ENCODE measurements around the gene EHD4.

EHD4 gene

GRCh38 chr15:42014406-42014805 lies 42.0 kb upstream of the EHD4 start:
- no peak overlapping the region for H3K27ac ChIP-seq
- H3K4me3 ChIP-seq (ENCODE audit: low read depth in 1 of 2, low read length in 1 of 2): no peak overlapping the region
- H3K27me3 ChIP-seq: no peaks in the 10 kb centered on the region
- TF ChIP-seq CTCF (IDR thresholded peaks at IDR 0.05): no peak
- H3K36me3 ChIP-seq: no peaks in the 10 kb centered on the region
- no peaks in the 10 kb centered on the region for H3K9me3 ChIP-seq
- H3K4me1 ChIP-seq (ENCODE audit: control insufficient read depth in 1 of 2, insufficient read depth in 1 of 2, low read depth in 1 of 2, low read length in 1 of 2): no peaks in the 10 kb centered on the region

DNA sequence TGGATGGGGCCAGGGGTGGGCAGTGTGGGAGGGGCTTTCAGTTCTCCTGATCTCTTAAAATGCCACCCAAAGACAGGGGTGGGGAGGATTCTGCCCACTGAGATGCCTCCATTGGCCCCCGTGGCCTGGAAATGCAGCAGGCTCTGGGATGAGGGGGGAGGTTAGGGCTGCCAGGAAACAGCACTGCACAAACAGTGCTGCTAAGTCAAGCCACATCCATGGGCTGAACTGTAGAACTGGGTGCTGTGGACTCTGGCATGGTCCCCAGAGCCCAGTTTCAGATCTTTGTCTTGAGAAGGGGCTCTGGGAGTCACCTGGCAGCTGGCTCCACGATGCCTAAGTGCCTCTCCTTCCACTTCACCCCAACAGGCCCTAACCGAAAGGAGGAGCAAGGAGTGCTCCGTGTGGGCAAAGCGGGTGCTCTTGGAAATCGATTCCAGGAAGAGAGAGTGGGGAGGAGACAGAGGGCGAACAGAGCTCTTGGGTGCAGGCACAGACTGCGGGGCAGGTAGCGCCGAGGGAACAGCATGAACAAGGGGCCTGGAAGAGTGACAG lies 40.6 kb upstream of the EHD4 start:
- Histone ChIP-seq H3K27ac (no peak overlapping the region), H3K27me3 (no peaks in the 10 kb centered on the region), H3K9me3 (no peaks in the 10 kb centered on the region), H3K4me3 (ENCODE audit: low read depth in 1 of 2, low read length in 1 of 2) (no peak overlapping the region), H3K4me1 (ENCODE audit: control insufficient read depth in 1 of 2, insufficient read depth in 1 of 2, low read depth in 1 of 2, low read length in 1 of 2) (no peaks in the 10 kb centered on the region), H3K36me3 (no peaks in the 10 kb centered on the region)
- TF ChIP-seq CTCF (IDR thresholded peaks at IDR 0.05): no peak

DNA sequence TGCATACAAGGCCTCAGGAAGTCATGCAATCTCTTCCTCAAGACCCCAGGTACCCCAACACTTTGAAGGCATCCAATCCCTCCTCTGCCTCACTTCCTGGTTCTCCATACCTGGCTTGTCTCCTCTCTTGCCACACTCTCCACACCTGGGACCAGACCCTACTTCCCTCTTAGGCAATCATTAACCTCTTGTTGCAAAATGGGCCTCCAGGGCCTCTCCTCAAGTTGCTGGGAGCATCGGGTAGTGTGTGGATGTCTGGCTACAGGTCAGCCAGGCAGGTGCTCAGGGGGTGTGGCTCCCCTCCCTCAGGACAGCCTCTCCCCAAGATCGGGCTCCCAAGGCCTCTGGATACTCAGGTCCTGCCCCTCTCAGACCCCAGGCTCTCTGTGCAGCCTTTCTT lies 39.9 kb upstream of the EHD4 start:
- Histone ChIP-seq H3K4me1 (ENCODE audit: control insufficient read depth in 1 of 2, insufficient read depth in 1 of 2, low read depth in 1 of 2, low read length in 1 of 2) (no peaks in the 10 kb centered on the region), H3K4me3 (ENCODE audit: low read depth in 1 of 2, low read length in 1 of 2) (no peak overlapping the region), H3K27me3 (no peaks in the 10 kb centered on the region), H3K9me3 (no peaks in the 10 kb centered on the region), H3K36me3 (no peaks in the 10 kb centered on the region), H3K27ac (no peak overlapping the region)
- TF ChIP-seq CTCF (IDR thresholded peaks at IDR 0.05): no peak

GRCh38 chr15:42011074-42011473 lies 38.7 kb upstream of the EHD4 start:
- H3K36me3 ChIP-seq: no peaks in the 10 kb centered on the region
- no peaks in the 10 kb centered on the region for H3K9me3 ChIP-seq
- TF ChIP-seq CTCF (IDR thresholded peaks at IDR 0.05): no peak
- H3K27me3 ChIP-seq: no peaks in the 10 kb centered on the region
- H3K4me3 ChIP-seq (ENCODE audit: low read depth in 1 of 2, low read length in 1 of 2): no peak overlapping the region
- H3K4me1 ChIP-seq (ENCODE audit: control insufficient read depth in 1 of 2, insufficient read depth in 1 of 2, low read depth in 1 of 2, low read length in 1 of 2): no peaks in the 10 kb centered on the region
- no peak overlapping the region for H3K27ac ChIP-seq

- H3K9me3 ChIP-seq: no peaks in the 10 kb centered on the region
- no peaks in the 10 kb centered on the region for H3K4me1 ChIP-seq (ENCODE audit: control insufficient read depth in 1 of 2, insufficient read depth in 1 of 2, low read depth in 1 of 2, low read length in 1 of 2)
- H3K27me3 ChIP-seq: no peaks in the 10 kb centered on the region
- no peak overlapping the region for H3K27ac ChIP-seq
- TF ChIP-seq CTCF (IDR thresholded peaks at IDR 0.05): no peak
- no peak overlapping the region for H3K4me3 ChIP-seq (ENCODE audit: low read depth in 1 of 2, low read length in 1 of 2)
- no peaks in the 10 kb centered on the region for H3K36me3 ChIP-seq
Observed at GRCh38 chr15:42010434-42010833, 38.1 kb upstream of the EHD4 start.

DNA sequence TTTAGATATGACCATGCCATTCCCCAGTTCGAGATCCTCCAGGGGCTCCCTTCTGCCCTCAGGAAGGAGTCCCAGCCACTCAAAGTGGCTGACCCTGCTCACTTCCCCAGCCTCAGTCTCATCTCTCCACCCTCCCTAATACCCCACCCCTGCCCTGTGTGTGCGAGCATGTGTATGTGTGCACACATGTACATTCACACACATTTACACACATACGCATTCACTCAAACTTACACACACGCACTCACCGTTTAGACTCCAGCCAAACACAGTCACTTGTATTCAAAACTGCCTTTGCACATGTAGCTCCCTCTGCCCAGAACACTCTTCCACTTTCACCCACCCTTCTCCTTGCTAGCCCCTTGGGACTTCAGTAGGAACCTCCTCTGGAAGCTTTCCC lies 37.1 kb upstream of the EHD4 start:
- Histone ChIP-seq H3K4me3 (ENCODE audit: low read depth in 1 of 2, low read length in 1 of 2) (no peak overlapping the region), H3K36me3 (no peaks in the 10 kb centered on the region), H3K27ac (no peak overlapping the region), H3K27me3 (no peaks in the 10 kb centered on the region), H3K4me1 (ENCODE audit: control insufficient read depth in 1 of 2, insufficient read depth in 1 of 2, low read depth in 1 of 2, low read length in 1 of 2) (no peaks in the 10 kb centered on the region), H3K9me3 (no peaks in the 10 kb centered on the region)
- no peak for TF ChIP-seq CTCF (IDR thresholded peaks at IDR 0.05)

Data from neutrophil (primary cell).